ENCODE results near the gene ABHD11. TPM values are rescaled to one million over a fixed set of nuclear protein-coding genes. Genes with fewer than 3 reads are reported as not detected.

ABHD11 gene
- total RNA-seq, 2 experiments from 2014 or later, result 8.5 to 11.5 TPM

GRCh38 chr7:73737491-73738219 lies 947 bp downstream of the ABHD11 start:
- peaks cover 13% of the 10 kb centered on the region for H3K36me3 ChIP-seq (ENCODE audit: insufficient read depth, low read length)
- no peaks in the 10 kb centered on the region for H3K27me3 ChIP-seq (ENCODE audit: control insufficient read depth in 1 of 2, insufficient read depth in 2 of 2, low read length in 2 of 2)
- CTCF ChIA-PET, result interaction anchor here (2.3 kb wide), 1 partner anchor 131 kb away, joined by 9 read pairs; no protein-coding TSS in a partner anchor
- TF ChIP-seq CTCF (IDR thresholded peaks at IDR 0.05), result no peak
- ATAC-seq (ENCODE audit: poor library complexity) (no peak), DNase-seq (peak in 1 of 14 experiments; percentile 48)
- peak overlapping the region; percentile 92 for H3K27ac Mint-ChIP-seq
- H3K27me3 Mint-ChIP-seq, result no peaks in the 10 kb centered on the region
- peaks cover 0 to 5% of the 10 kb centered on the region in 2 experiments for H3K9me3 ChIP-seq (ENCODE audit: control insufficient read depth in 1 of 2, insufficient read depth in 1 of 2, low read length in 2 of 2)
- no peak overlapping the region for H3K27ac ChIP-seq (ENCODE audit: low read depth in 1 of 2, low read length in 2 of 2)
- POLR2A ChIA-PET, result interaction anchor here (0.9 to 2.6 kb wide), 7 partner anchors 12 to 215 kb away, joined by 3 to 14 read pairs (median 8); partner anchors contain the start of genes BAZ1B, BCL7B, STX1A and TBL2
- no peaks in the 10 kb centered on the region for H3K9me3 Mint-ChIP-seq
- intact Hi-C loops (cut with DNase I, micrococcal nuclease), result loop anchor here (1.0 to 10.0 kb wide), 11 partner anchors 17 to 913 kb away; partner anchors contain the start of genes VPS37D (in 2 of the 2), BAZ1B (in 1 of the 2), BCL7B (in 1 of the 2) and EIF4H (in 1 of the 2)
- H3K36me3 Mint-ChIP-seq (ENCODE audit: low read depth), result peaks cover 4% of the 10 kb centered on the region
- peak overlapping the region; percentile 94 for H3K4me3 Mint-ChIP-seq
- peaks cover 29% of the 10 kb centered on the region for H3K4me1 ChIP-seq (ENCODE audit: insufficient read depth, low read length)
- peak overlapping the region; percentile 86 for H3K4me3 ChIP-seq (ENCODE audit: low read length)
- peaks cover 17% of the 10 kb centered on the region for H3K4me1 Mint-ChIP-seq (ENCODE audit: low read depth)

GRCh38 chr7:73736885-73737284 lies 1.7 kb downstream of the ABHD11 start:
- CTCF ChIA-PET, result no interaction called here
- Histone ChIP-seq H3K4me1 (ENCODE audit: insufficient read depth, low read length) (peaks cover 29% of the 10 kb centered on the region), H3K36me3 (ENCODE audit: insufficient read depth, low read length) (peaks cover 13% of the 10 kb centered on the region), H3K27ac (ENCODE audit: low read depth in 1 of 2, low read length in 2 of 2) (no peak overlapping the region), H3K27me3 (ENCODE audit: control insufficient read depth in 1 of 2, insufficient read depth in 2 of 2, low read length in 2 of 2) (no peaks in the 10 kb centered on the region), H3K9me3 (ENCODE audit: control insufficient read depth in 1 of 2, insufficient read depth in 1 of 2, low read length in 2 of 2) (peaks cover 0 to 5% of the 10 kb centered on the region in 2 experiments), H3K4me3 (ENCODE audit: low read length) (no peak overlapping the region)
- H3K27ac Mint-ChIP-seq, result no peak overlapping the region
- H3K9me3 Mint-ChIP-seq, result no peaks in the 10 kb centered on the region
- DNase-seq (no peak), ATAC-seq (ENCODE audit: poor library complexity) (no peak)
- POLR2A ChIA-PET, result no interaction called here
- H3K36me3 Mint-ChIP-seq (ENCODE audit: low read depth), result peaks cover 4% of the 10 kb centered on the region
- H3K4me3 Mint-ChIP-seq, result peak overlapping the region; percentile 94
- H3K27me3 Mint-ChIP-seq, result no peaks in the 10 kb centered on the region
- no peak for TF ChIP-seq CTCF (IDR thresholded peaks at IDR 0.05)
- intact Hi-C loops (cut with DNase I, micrococcal nuclease), result loop anchor here (2.0 to 10.0 kb wide), 7 partner anchors 70 to 912 kb away; partner anchors contain the start of genes BCL7B (in 1 of the 2), EIF4H (in 1 of the 2), LIMK1 (in 1 of the 2) and TYW1B (in 1 of the 2)
- peaks cover 17% of the 10 kb centered on the region for H3K4me1 Mint-ChIP-seq (ENCODE audit: low read depth)

- Histone ChIP-seq H3K4me1 (ENCODE audit: insufficient read depth, low read length) (peaks cover 29% of the 10 kb centered on the region), H3K36me3 (ENCODE audit: insufficient read depth, low read length) (peaks cover 13% of the 10 kb centered on the region), H3K9me3 (ENCODE audit: control insufficient read depth in 1 of 2, insufficient read depth in 1 of 2, low read length in 2 of 2) (peaks cover 0 to 5% of the 10 kb centered on the region in 2 experiments), H3K27ac (ENCODE audit: low read depth in 1 of 2, low read length in 2 of 2) (no peak overlapping the region), H3K27me3 (ENCODE audit: control insufficient read depth in 1 of 2, insufficient read depth in 2 of 2, low read length in 2 of 2) (no peaks in the 10 kb centered on the region), H3K4me3 (ENCODE audit: low read length) (no peak overlapping the region)
- CTCF ChIA-PET, result interaction anchor here (1.3 to 2.5 kb wide), 7 partner anchors 10 to 231 kb away, joined by 3 to 49 read pairs (median 5); no protein-coding TSS in a partner anchor
- peaks cover 4% of the 10 kb centered on the region for H3K36me3 Mint-ChIP-seq (ENCODE audit: low read depth)
- intact Hi-C loops (cut with DNase I, micrococcal nuclease), result loop anchor here (2.0 to 10.0 kb wide), 7 partner anchors 68 to 911 kb away; partner anchors contain the start of genes EIF4H (in 1 of the 2), LIMK1 (in 1 of the 2), TYW1B (in 1 of the 2) and VPS37D (in 1 of the 2)
- H3K27ac Mint-ChIP-seq, result no peak overlapping the region
- no peak for TF ChIP-seq CTCF (IDR thresholded peaks at IDR 0.05)
- ATAC-seq (ENCODE audit: poor library complexity) (no peak), DNase-seq (no peak)
- no peak overlapping the region for H3K4me3 Mint-ChIP-seq
- POLR2A ChIA-PET, result no interaction called here
- H3K4me1 Mint-ChIP-seq (ENCODE audit: low read depth), result peaks cover 17% of the 10 kb centered on the region
- no peaks in the 10 kb centered on the region for H3K9me3 Mint-ChIP-seq
- no peaks in the 10 kb centered on the region for H3K27me3 Mint-ChIP-seq
Observed at GRCh38 chr7:73735528-73735905, 3.1 kb downstream of the ABHD11 start.
